ENCODE measurements around the gene CYTH4.
"Not testable (repeated sequence)": the region's sequence is repeated elsewhere in the genome, so short reads cannot be mapped to it uniquely, and the experiment has no call there.

The CYTH4 gene

GRCh38 chr22:37326726-37327125, 44.4 kb downstream of the CYTH4 start:
- no peak for DNase-seq (ENCODE audit: extremely low read depth in 1 of 2, low read depth in 1 of 2)

GRCh38 chr22:37328017-37328416, 45.7 kb downstream of the CYTH4 start:
- no peak for DNase-seq (ENCODE audit: extremely low read depth in 1 of 2, low read depth in 1 of 2)

GRCh38 chr22:37328538-37329237, 46.4 kb downstream of the CYTH4 start:
- not testable (repeated sequence) for DNase-seq (ENCODE audit: extremely low read depth in 1 of 2, low read depth in 1 of 2)

- DNase-seq (ENCODE audit: extremely low read depth in 1 of 2, low read depth in 1 of 2): no peak
Observed at GRCh38 chr22:37329238-37330140, 47.2 kb downstream of the CYTH4 start.

- DNase-seq (ENCODE audit: extremely low read depth in 1 of 2, low read depth in 1 of 2): peak in 1 of 2 donors; percentile 45
Observed at GRCh38 chr22:37330200-37331033, 48.1 kb downstream of the CYTH4 start.

- DNase-seq (ENCODE audit: extremely low read depth in 1 of 2, low read depth in 1 of 2): no peak
Observed at GRCh38 chr22:37331034-37331428, 48.7 kb downstream of the CYTH4 start.

- no peak for DNase-seq (ENCODE audit: extremely low read depth in 1 of 2, low read depth in 1 of 2)
Observed at GRCh38 chr22:37331856-37332536, 49.7 kb downstream of the CYTH4 start.

- DNase-seq (ENCODE audit: extremely low read depth in 1 of 2, low read depth in 1 of 2): no peak
Observed at GRCh38 chr22:37333724-37334460, 51.6 kb downstream of the CYTH4 start.

- no peak for DNase-seq (ENCODE audit: extremely low read depth in 1 of 2, low read depth in 1 of 2)
Observed at GRCh38 chr22:37334461-37334858, 52.2 kb downstream of the CYTH4 start.

- DNase-seq (ENCODE audit: extremely low read depth in 1 of 2, low read depth in 1 of 2): no peak
Observed at GRCh38 chr22:37334859-37335805, 52.8 kb downstream of the CYTH4 start.

- DNase-seq (ENCODE audit: extremely low read depth in 1 of 2, low read depth in 1 of 2): no peak
Observed at GRCh38 chr22:37335806-37336199, 53.5 kb downstream of the CYTH4 start.

GRCh38 chr22:37336579-37336978, 54.3 kb downstream of the CYTH4 start:
- no peak for DNase-seq (ENCODE audit: extremely low read depth in 1 of 2, low read depth in 1 of 2)

GRCh38 chr22:37337204-37337943, 55.1 kb downstream of the CYTH4 start:
- no peak for DNase-seq (ENCODE audit: extremely low read depth in 1 of 2, low read depth in 1 of 2)

- no peak for DNase-seq (ENCODE audit: extremely low read depth in 1 of 2, low read depth in 1 of 2)
Observed at GRCh38 chr22:37338539-37339246, 56.4 kb downstream of the CYTH4 start.

- DNase-seq (ENCODE audit: extremely low read depth in 1 of 2, low read depth in 1 of 2): no peak
Observed at GRCh38 chr22:37340331-37341262, 58.3 kb downstream of the CYTH4 start.

GRCh38 chr22:37342065-37342464, 59.8 kb downstream of the CYTH4 start:
- DNase-seq (ENCODE audit: extremely low read depth in 1 of 2, low read depth in 1 of 2): no peak
